SU-DHL-6 (cell line): Measurements from ENCODE around the gene OXCT2.

ENCODE experiments used
- H2AFZ ChIP-seq: fragments of 200-600 bp; sonication (generic); 2 replicates; pipeline ENCODE4 v1.6.1; 2014; ENCODE audit warnings: low read depth, mild to moderate bottlenecking, moderate library complexity, mixed read lengths, antibody characterized with exemption, low read length; ENCODE audit not compliant: severe bottlenecking
- H3F3A ChIP-seq: fragments of 200-600 bp; shearing (Covaris generic); 2 replicates; pipeline ENCODE4 v1.6.0; 2016; ENCODE audit warnings: antibody characterized with exemption, mild to moderate bottlenecking; ENCODE audit not compliant: insufficient read depth
- H3K27ac ChIP-seq: fragments of 200-600 bp; sonication (generic); 2 replicates; pipeline ENCODE4 v1.5.1; 2016; ENCODE audit warnings: low read depth, mild to moderate bottlenecking, low read length, moderate library complexity, mixed read lengths
- H3K27me3 ChIP-seq: fragments of 200-600 bp; sonication (generic), shearing (Covaris generic); 2 replicates; pipeline ENCODE4 v1.6.0; 2014; ENCODE audit warnings: mild to moderate bottlenecking, low read length
- H3K36me3 ChIP-seq: fragments of 200-600 bp; sonication (generic); 2 replicates; pipeline ENCODE4 v1.6.1; 2014; ENCODE audit warnings: mild to moderate bottlenecking, low read length, mixed read lengths
- H3K4me2 ChIP-seq: fragments of 300-600, 200-600 bp; shearing (Covaris generic), sonication (generic); 2 replicates; pipeline ENCODE4 v1.6.0; 2014; ENCODE audit warnings: low read length, low read depth, mild to moderate bottlenecking; ENCODE audit not compliant: poor library complexity, severe bottlenecking
- H3K4me3 ChIP-seq: fragments of 200-600 bp; sonication (generic); 2 replicates; pipeline ENCODE4 v1.5.1; 2014; ENCODE audit warnings: antibody characterized with exemption, low read length, mild to moderate bottlenecking, mixed read lengths; ENCODE audit not compliant: insufficient read depth, poor library complexity, severe bottlenecking
- H3K79me2 ChIP-seq: fragments of 200-600 bp; sonication (generic); 2 replicates; pipeline ENCODE4 v1.6.1; 2014; ENCODE audit warnings: mild to moderate bottlenecking, low read length, moderate library complexity; ENCODE audit not compliant: insufficient read depth
- H3K9ac ChIP-seq: fragments of 200-600 bp; sonication (generic); 2 replicates; pipeline ENCODE4 v1.7.0; 2014; ENCODE audit warnings: mild to moderate bottlenecking, low read length
- H3K9me2 ChIP-seq: fragments of 200-600 bp; sonication (generic); replicated peaks from 2 replicates; pipeline ENCODE4 v1.6.1; 2014; ENCODE audit warnings: low read length; ENCODE audit not compliant: insufficient read depth
- H3K9me3 ChIP-seq: fragments of 200-600 bp; sonication (generic); 2 replicates; pipeline ENCODE4 v1.6.1; 2014; ENCODE audit warnings: low read length, mixed read lengths; ENCODE audit not compliant: insufficient read depth
- H4K20me1 ChIP-seq: fragments of 200-600 bp; sonication (generic); 2 replicates; pipeline ENCODE4 v1.6.1; 2014; ENCODE audit warnings: low read depth, mild to moderate bottlenecking, antibody characterized with exemption, low read length, moderate library complexity, mixed read lengths
- CTCF ChIP-seq: fragments of 200-600 bp; sonication (generic); IDR thresholded peaks from one replicate; pipeline ENCODE4 v1.5.1; 2017; ENCODE audit warnings: antibody characterized with exemption, mild to moderate bottlenecking, low read length, moderate library complexity; ENCODE audit not compliant: insufficient read depth, poor library complexity, severe bottlenecking
- EZH2phosphoT487 ChIP-seq: fragments of 200-600 bp; sonication (generic), shearing (Covaris generic); conservative IDR thresholded peaks from 2 replicates; pipeline ENCODE4 v1.6.1; 2018; ENCODE audit warnings: mild to moderate bottlenecking, antibody characterized with exemption, low read length, moderate library complexity, mixed read lengths

OXCT2 gene

DNA sequence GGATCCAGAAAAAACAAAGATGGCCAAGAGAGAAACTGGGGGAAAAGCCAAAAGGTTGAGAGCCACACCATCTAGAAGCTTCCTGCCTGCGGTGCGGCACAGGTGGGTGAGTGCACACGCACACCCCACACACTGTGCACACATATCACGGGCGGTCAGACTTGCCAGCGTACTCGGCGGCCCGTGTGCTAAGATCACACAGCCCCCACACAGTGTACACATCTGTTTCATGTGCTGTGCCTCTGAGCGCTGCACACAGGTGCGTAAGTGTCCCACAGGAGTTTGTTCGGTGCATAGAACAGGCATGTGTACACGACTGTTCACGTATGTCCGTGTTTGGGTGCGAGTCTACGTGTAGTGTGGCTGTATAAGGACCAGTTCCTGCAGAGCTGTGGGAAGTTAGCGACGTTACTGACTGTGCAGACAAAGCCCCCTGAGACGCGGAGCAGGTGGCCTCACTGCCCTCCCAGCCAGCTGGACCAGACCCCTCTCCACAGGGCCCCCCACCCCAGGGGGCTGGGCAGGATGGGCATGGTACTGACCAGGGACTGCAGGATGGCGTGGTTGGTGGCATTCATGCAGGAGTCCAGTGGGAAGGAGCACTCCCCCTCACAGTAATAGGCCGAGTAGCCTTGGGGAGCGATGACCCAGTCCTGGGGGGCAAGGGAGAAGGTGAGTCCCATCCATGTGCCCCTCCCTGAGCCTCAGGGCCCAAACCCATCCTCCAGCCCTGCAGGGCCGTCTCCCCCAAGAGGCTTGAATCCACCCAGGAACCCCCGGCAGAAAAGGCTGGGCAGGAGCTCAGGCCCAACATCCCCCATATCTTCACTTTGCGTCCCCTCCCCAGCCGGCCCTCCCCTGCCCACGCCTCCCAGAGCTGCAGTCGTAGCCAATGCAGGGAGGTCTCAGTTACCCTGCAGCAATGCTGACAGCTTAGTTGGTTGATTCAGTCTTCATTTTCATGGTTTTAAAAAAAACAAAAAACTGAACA lies 8.3 kb downstream of the OXCT2 start:
- no peaks in the 10 kb centered on the region for H4K20me1 ChIP-seq

GRCh38 chr1:39761557-39762260 lies 9.4 kb downstream of the OXCT2 start:
- H3K27ac ChIP-seq = no peak overlapping the region
- no peaks in the 10 kb centered on the region for H3F3A ChIP-seq
- no peaks in the 10 kb centered on the region for H3K9me2 ChIP-seq
- H3K9ac ChIP-seq = no peak overlapping the region
- TF ChIP-seq EZH2phosphoT487 (no peak), CTCF (no peak)
- H4K20me1 ChIP-seq = no peaks in the 10 kb centered on the region
- H3K79me2 ChIP-seq = no peaks in the 10 kb centered on the region
- H3K4me3 ChIP-seq = no peak overlapping the region
- H3K4me2 ChIP-seq = no peak overlapping the region
- H3K9me3 ChIP-seq = no peaks in the 10 kb centered on the region
- H3K36me3 ChIP-seq = no peaks in the 10 kb centered on the region
- no peak overlapping the region for H2AFZ ChIP-seq
- no peaks in the 10 kb centered on the region for H3K27me3 ChIP-seq

More for the DNA sequence above, 8.3 kb downstream of the OXCT2 start:
- Histone ChIP-seq H3K9me3 (no peaks in the 10 kb centered on the region), H2AFZ (no peak overlapping the region), H3K79me2 (no peaks in the 10 kb centered on the region), H3K9ac (no peak overlapping the region), H3K27me3 (no peaks in the 10 kb centered on the region), H3K4me3 (no peak overlapping the region), H3F3A (no peaks in the 10 kb centered on the region), H3K36me3 (no peaks in the 10 kb centered on the region), H3K27ac (no peak overlapping the region), H3K9me2 (no peaks in the 10 kb centered on the region), H3K4me2 (no peak overlapping the region)
- TF ChIP-seq CTCF = no peak
- no peak for TF ChIP-seq EZH2phosphoT487

DNA sequence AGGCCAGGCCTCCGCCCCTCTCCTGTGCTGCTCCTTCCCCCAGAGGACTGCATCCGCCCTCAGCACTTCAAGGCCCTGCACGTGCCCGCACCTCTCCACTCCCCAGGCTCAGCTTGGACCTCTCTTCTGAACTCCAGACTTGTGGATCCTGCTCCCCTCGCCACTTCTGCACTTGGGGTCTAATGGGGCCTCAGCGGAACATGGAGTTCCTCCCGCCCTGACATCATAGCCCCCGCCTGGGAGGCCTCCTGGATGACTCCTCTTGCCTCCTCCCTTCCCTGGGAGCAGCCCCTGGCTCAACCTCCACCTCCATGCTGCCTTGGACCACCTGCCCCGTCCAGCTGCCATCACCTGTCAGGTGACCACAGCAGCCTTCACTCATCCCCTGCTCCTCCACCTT lies 10.1 kb downstream of the OXCT2 start:
- no peaks in the 10 kb centered on the region for H3K36me3 ChIP-seq
- no peaks in the 10 kb centered on the region for H3K9me2 ChIP-seq
- TF ChIP-seq CTCF (no peak), EZH2phosphoT487 (no peak)
- no peak overlapping the region for H2AFZ ChIP-seq
- H3K9me3 ChIP-seq = no peaks in the 10 kb centered on the region
- no peaks in the 10 kb centered on the region for H3K79me2 ChIP-seq
- H4K20me1 ChIP-seq = no peaks in the 10 kb centered on the region
- no peak overlapping the region for H3K9ac ChIP-seq
- H3K4me3 ChIP-seq = no peak overlapping the region
- no peaks in the 10 kb centered on the region for H3K27me3 ChIP-seq
- no peak overlapping the region for H3K4me2 ChIP-seq
- no peaks in the 10 kb centered on the region for H3F3A ChIP-seq
- H3K27ac ChIP-seq = no peak overlapping the region
